Measurements from ENCODE around the gene C4B. TPM values are rescaled to one million over a fixed set of nuclear protein-coding genes. Genes with fewer than 3 reads are reported as not detected.
"Not testable (repeated sequence)": the region's sequence is repeated elsewhere in the genome, so short reads cannot be mapped to it uniquely, and the experiment has no call there.

The C4B gene
- total RNA-seq, 2 experiments from 2014 or later: 3.0 to 4.0 TPM

GRCh38 chr6:32047539-32047854, 32.9 kb downstream of the C4B start:
- H3K27ac Mint-ChIP-seq: no peak overlapping the region
- peaks cover 5% of the 10 kb centered on the region for H3K4me1 Mint-ChIP-seq (ENCODE audit: low read depth)
- peaks cover 9% of the 10 kb centered on the region for H3K4me1 ChIP-seq (ENCODE audit: insufficient read depth, low read length)
- no peaks in the 10 kb centered on the region for H3K27me3 Mint-ChIP-seq
- no peaks in the 10 kb centered on the region for H3K27me3 ChIP-seq (ENCODE audit: control insufficient read depth in 1 of 2, insufficient read depth in 2 of 2, low read length in 2 of 2)
- no peaks in the 10 kb centered on the region for H3K36me3 Mint-ChIP-seq (ENCODE audit: low read depth)
- H3K27ac ChIP-seq (ENCODE audit: low read depth in 1 of 2, low read length in 2 of 2): no peak overlapping the region
- H3K4me3 Mint-ChIP-seq: no peak overlapping the region
- H3K9me3 ChIP-seq (ENCODE audit: control insufficient read depth in 1 of 2, insufficient read depth in 1 of 2, low read length in 2 of 2): no peaks in the 10 kb centered on the region
- ATAC-seq (ENCODE audit: poor library complexity) (no peak), DNase-seq (no peak)
- no peaks in the 10 kb centered on the region for H3K36me3 ChIP-seq (ENCODE audit: insufficient read depth, low read length)
- H3K4me3 ChIP-seq (ENCODE audit: low read length): no peak overlapping the region
- intact Hi-C loops (cut with DNase I, micrococcal nuclease): loop anchor here in 1 of 2 experiments (10.0 kb wide), 1 partner anchor 107 kb away; the partner anchor contains the start of genes PPT2 and PRRT1
- TF ChIP-seq CTCF (IDR thresholded peaks at IDR 0.05): no peak
- POLR2A ChIA-PET: interaction anchor here (1.0 kb wide), 1 partner anchor 107 kb away, joined by 3 read pairs; no protein-coding TSS in a partner anchor
- CTCF ChIA-PET: no interaction called here
- no peaks in the 10 kb centered on the region for H3K9me3 Mint-ChIP-seq

- no peaks in the 10 kb centered on the region for H3K27me3 ChIP-seq (ENCODE audit: control insufficient read depth in 1 of 2, insufficient read depth in 2 of 2, low read length in 2 of 2)
- POLR2A ChIA-PET: interaction anchor here (1.0 kb wide), 1 partner anchor 107 kb away, joined by 3 read pairs; no protein-coding TSS in a partner anchor
- DNase-seq (peak; percentile 39 to 80 (median 58)), ATAC-seq (ENCODE audit: poor library complexity) (peak; percentile 90)
- TF ChIP-seq CTCF (IDR thresholded peaks at IDR 0.05): peak; percentile 86
- H3K4me3 ChIP-seq (ENCODE audit: low read length): no peak overlapping the region
- no peak overlapping the region for H3K4me3 Mint-ChIP-seq
- H3K27ac ChIP-seq (ENCODE audit: low read depth in 1 of 2, low read length in 2 of 2): no peak overlapping the region
- intact Hi-C loops (cut with DNase I, micrococcal nuclease): loop anchor here in 1 of 2 experiments (10.0 kb wide), 1 partner anchor 107 kb away; the partner anchor contains the start of genes PPT2 and PRRT1
- H3K4me1 Mint-ChIP-seq (ENCODE audit: low read depth): peaks cover 5% of the 10 kb centered on the region
- H3K9me3 ChIP-seq (ENCODE audit: control insufficient read depth in 1 of 2, insufficient read depth in 1 of 2, low read length in 2 of 2): no peaks in the 10 kb centered on the region
- H3K36me3 Mint-ChIP-seq (ENCODE audit: low read depth): no peaks in the 10 kb centered on the region
- H3K36me3 ChIP-seq (ENCODE audit: insufficient read depth, low read length): no peaks in the 10 kb centered on the region
- no peaks in the 10 kb centered on the region for H3K27me3 Mint-ChIP-seq
- H3K4me1 ChIP-seq (ENCODE audit: insufficient read depth, low read length): peaks cover 9% of the 10 kb centered on the region
- H3K9me3 Mint-ChIP-seq: no peaks in the 10 kb centered on the region
- CTCF ChIA-PET: no interaction called here
- H3K27ac Mint-ChIP-seq: no peak overlapping the region
These were observed 33.5 kb downstream of the C4B start for GRCh38 chr6:32047855-32048766.

GRCh38 chr6:32049149-32049548, 34.6 kb downstream of the C4B start:
- ATAC-seq (ENCODE audit: poor library complexity); H3K27me3 ChIP-seq (ENCODE audit: control insufficient read depth in 1 of 2, insufficient read depth in 2 of 2, low read length in 2 of 2); H3K27ac Mint-ChIP-seq; H3K36me3 ChIP-seq (ENCODE audit: insufficient read depth, low read length); H3K4me1 ChIP-seq (ENCODE audit: insufficient read depth, low read length); H3K4me1 Mint-ChIP-seq (ENCODE audit: low read depth); H3K4me3 ChIP-seq (ENCODE audit: low read length); H3K9me3 ChIP-seq (ENCODE audit: control insufficient read depth in 1 of 2, insufficient read depth in 1 of 2, low read length in 2 of 2); H3K36me3 Mint-ChIP-seq (ENCODE audit: low read depth); H3K27me3 Mint-ChIP-seq; H3K9me3 Mint-ChIP-seq; H3K27ac ChIP-seq (ENCODE audit: low read depth in 1 of 2, low read length in 2 of 2); DNase-seq; H3K4me3 Mint-ChIP-seq; CTCF ChIA-PET: not testable (repeated sequence)
- POLR2A ChIA-PET: interaction anchor here (0.6 kb wide), 1 partner anchor 652 kb away, joined by 3 read pairs; no protein-coding TSS in a partner anchor
- intact Hi-C loops (cut with DNase I, micrococcal nuclease): loop anchor here in 1 of 2 experiments (10.0 kb wide), 1 partner anchor 106 kb away; the partner anchor contains the start of genes PPT2 and PRRT1

GRCh38 chr6:32049736-32050135, 35.1 kb downstream of the C4B start:
- POLR2A ChIA-PET: not testable (repeated sequence)

More at GRCh38 chr6:32049736-32050135, 35.1 kb downstream of the C4B start:
- H3K4me1 ChIP-seq (ENCODE audit: insufficient read depth, low read length); CTCF ChIA-PET; H3K27me3 Mint-ChIP-seq; H3K4me1 Mint-ChIP-seq (ENCODE audit: low read depth); DNase-seq; H3K27ac Mint-ChIP-seq; ATAC-seq (ENCODE audit: poor library complexity); H3K9me3 ChIP-seq (ENCODE audit: control insufficient read depth in 1 of 2, insufficient read depth in 1 of 2, low read length in 2 of 2); H3K36me3 Mint-ChIP-seq (ENCODE audit: low read depth); H3K27ac ChIP-seq (ENCODE audit: low read depth in 1 of 2, low read length in 2 of 2); H3K27me3 ChIP-seq (ENCODE audit: control insufficient read depth in 1 of 2, insufficient read depth in 2 of 2, low read length in 2 of 2); H3K4me3 ChIP-seq (ENCODE audit: low read length); H3K36me3 ChIP-seq (ENCODE audit: insufficient read depth, low read length); H3K4me3 Mint-ChIP-seq; H3K9me3 Mint-ChIP-seq: not testable (repeated sequence)
- intact Hi-C loops (cut with DNase I, micrococcal nuclease): loop anchor here in 1 of 2 experiments (10.0 kb wide), 1 partner anchor 105 kb away; the partner anchor contains the start of genes PPT2 and PRRT1
